Fibroblast of lung (primary cell): ENCODE results near the gene RHOD.

ENCODE experiments used
- EZH2 ChIP-seq: IDR thresholded peaks from 2 replicates; pipeline ENCODE4 v1.5.1; 2012; ENCODE audit warnings: low read length, control low read depth, mild to moderate bottlenecking; ENCODE audit errors: missing control alignments
- TF ChIP-seq, protein P1 (sequence below), 2 donors: IDR thresholded peaks in 1 of 2; conservative IDR thresholded peaks in 1 of 2; 1 replicate in 1 of 2; 2 replicates in 1 of 2; pipeline ENCODE4 v1.5.1; 2011 to 2012; ENCODE audit warnings: low read length in 2 of 2, control low read depth in 1 of 2, inconsistent platforms in 1 of 2, low read depth in 1 of 2, mild to moderate bottlenecking in 1 of 2

- TF ChIP-seq, protein P1, sequence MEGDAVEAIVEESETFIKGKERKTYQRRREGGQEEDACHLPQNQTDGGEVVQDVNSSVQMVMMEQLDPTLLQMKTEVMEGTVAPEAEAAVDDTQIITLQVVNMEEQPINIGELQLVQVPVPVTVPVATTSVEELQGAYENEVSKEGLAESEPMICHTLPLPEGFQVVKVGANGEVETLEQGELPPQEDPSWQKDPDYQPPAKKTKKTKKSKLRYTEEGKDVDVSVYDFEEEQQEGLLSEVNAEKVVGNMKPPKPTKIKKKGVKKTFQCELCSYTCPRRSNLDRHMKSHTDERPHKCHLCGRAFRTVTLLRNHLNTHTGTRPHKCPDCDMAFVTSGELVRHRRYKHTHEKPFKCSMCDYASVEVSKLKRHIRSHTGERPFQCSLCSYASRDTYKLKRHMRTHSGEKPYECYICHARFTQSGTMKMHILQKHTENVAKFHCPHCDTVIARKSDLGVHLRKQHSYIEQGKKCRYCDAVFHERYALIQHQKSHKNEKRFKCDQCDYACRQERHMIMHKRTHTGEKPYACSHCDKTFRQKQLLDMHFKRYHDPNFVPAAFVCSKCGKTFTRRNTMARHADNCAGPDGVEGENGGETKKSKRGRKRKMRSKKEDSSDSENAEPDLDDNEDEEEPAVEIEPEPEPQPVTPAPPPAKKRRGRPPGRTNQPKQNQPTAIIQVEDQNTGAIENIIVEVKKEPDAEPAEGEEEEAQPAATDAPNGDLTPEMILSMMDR (conservative IDR thresholded peaks at IDR 0.05 in 1 of 2, IDR thresholded peaks at IDR 0.05 in 1 of 2; ENCODE audit: low read depth in 1 of 2, low read length in 2 of 2): no peak
- TF ChIP-seq EZH2: no peak
Observed at GRCh38 chr11:67034350-67034749, 22.3 kb upstream of the RHOD start.
